Endometrial microvascular endothelial cells (primary cell): ENCODE measurements around the gene IFT74. TPM values are rescaled to one million over a fixed set of nuclear protein-coding genes. Genes with fewer than 3 reads are reported as not detected.

Experiments used
- in situ Hi-C: cut with HindIII; loops from 2 replicates; pipeline ENCODE4 v1.10.0; 2017; ENCODE audit warnings: low sequenced_read_pairs, low pct_unique_long_range_greater_than_20kb; ENCODE audit errors: inconsistent ontology term
- total RNA-seq: library from RNA; depleted of rRNA; stranded (reverse); fragments of >200 nt; gene quantifications from one replicate; pipeline ENCODE4 v1.2.3, GENCODE V29; 2015; ENCODE audit errors: inconsistent ontology term

Gene IFT74
- 5.9 TPM for total RNA-seq

DNA sequence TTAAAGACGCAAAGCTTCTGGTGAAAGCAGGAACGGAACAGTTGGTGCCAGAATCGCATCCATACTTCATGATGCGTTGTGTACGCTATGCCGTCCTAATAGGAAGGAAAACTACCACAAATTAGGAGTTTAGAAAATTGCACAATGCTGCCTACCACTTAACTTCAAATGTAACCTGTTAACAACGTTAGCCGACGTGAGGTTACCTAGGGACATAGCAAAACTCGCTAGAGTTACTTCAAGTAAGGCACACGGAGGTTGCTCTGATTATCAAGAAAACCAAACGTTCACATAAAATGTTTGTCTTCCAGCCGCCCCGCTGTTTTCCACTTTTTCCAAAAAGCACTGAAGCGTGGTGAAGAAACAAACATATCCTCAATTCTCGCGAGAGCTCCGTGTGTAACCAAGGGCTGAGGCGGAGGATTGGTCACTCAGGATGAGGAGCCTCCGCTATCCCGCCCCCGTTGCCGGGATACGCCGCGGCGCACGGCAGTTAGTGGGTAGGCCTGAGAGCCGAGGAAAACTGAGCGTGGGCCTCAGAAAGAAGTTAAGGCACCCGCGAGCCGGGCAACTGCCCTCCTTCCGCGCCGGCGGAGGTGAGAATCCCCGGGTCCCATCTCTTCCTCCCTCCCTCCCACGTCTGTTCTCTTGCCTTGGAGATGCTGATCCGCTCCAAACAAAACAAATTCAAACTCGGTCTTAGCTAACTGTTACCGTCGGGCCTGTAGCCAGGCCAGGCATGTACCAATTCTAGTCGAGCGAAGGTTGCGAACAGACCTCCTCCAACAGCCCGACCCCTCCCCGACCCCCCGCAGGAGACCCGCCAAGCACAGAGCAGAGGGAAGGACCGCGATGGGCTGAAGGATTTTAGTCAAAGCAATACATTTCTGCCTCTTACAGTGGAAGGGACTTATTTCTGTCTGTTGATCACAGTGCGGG lies at the start of gene IFT74:
IFT74 (plus strand) TSS at position 492 of the 939 bp plus-strand sequence. CDS start 5,556 bp downstream, outside the sequence.
- in situ Hi-C loops: no loop called here

DNA sequence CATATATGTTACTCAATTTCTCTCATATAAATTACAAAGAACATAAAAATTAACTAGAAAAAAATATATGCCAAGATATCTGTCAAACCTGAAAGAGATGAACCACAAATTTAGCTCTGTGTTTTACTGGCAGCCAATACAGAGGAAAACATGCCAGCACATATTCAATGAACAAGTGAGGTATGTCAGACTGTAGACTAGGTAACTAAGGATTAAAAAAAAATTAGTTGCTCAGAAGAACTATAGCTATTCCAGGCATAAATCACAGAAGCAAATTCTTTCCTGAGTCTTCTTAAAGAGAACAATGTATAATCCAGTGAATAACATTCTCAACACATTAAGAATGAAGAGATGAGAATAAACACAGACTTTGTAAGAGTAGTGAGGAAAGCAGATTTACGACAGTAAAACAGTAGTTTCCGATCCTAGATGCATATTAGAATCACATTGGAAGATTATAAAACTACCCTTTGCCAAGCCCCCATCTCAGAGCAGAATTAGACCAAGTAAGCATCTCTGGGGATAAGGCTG lies 43.0 kb upstream of the IFT74 start:
- in situ Hi-C loops: no loop called here

DNA sequence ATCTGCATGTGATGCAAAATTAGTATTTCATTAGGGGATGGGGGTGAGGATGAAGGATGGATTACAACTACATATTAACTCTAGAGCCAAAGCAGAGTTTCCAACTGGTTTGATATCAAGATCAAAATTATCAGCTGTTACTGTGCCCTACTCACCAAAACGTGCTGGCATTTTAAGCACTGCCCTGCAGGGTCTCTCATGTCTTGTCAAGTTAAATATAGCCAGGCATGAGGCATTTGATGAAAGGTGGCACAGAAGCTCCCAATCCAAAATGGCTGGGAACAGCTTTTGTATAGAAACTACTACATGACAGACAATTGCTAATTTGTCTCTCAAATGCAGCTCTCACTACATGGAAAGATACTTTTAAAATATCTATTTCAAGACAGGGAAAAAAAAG lies 36.5 kb upstream of the IFT74 start:
- in situ Hi-C loops: no loop called here

DNA sequence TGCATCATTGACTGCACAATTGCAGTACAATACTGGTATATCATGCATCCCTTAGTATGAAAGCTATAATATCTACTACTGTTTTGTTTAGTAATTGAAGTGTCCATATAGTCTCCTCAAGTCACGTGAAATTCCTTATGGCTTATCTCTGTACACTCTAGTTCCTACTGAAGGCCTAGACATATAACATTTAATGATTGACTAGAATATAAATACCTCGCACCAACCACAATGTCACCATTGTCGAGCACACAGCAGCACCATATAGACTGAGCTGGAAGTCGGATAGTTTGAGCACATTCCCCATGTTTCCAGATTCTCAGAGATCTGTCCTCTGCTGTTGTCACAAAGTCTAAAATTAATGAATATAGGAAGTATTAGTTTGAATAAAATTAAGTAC lies 30.6 kb upstream of the IFT74 start:
- in situ Hi-C loops: no loop called here

DNA sequence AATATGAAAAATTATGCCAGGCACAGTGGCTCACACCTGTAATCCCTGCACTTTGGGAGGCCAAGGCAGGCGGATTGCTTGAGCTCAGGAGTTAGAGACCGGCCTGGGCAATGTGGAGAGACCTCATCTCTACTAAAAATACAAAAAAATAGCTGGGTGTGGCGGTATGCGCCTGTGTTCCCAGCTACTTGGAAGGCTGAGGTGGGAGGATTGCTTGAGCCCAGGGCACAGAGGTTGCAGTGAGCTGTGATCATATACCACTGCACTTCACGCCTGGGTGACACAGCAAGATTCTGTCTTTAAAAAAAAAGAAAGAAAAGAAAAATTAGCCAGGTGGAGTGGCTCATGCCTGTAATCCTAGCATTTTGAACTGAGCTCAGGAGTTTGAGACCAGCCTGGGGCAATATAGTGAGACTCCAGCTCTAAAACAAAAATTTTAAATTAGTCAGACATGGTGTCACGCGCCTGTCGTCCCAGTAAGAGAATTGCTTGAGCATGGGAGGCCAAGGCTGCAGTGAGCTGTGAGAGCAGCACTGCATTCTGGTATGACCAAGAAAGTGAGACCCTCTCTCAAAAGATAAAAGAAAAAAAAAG lies 27.2 kb upstream of the IFT74 start:
- in situ Hi-C loops: no loop called here

DNA sequence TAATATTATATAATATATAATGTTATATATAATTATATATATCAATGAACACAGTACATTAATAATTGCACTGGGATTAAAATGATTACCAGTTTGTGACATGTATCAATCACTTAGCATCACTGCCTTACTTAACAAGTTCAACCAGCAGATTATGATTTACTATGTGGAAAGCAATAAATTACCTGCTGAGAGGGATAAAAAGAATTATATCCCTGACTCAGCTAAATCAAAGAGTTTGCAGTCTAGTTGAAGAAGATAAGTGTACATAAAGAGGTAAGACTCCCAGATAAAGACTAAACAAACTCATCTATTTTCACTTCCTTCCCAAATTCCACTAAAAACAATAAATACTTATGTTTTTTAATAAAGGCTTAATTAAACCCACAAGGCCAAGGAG lies 20.4 kb upstream of the IFT74 start:
- in situ Hi-C loops: no loop called here

DNA sequence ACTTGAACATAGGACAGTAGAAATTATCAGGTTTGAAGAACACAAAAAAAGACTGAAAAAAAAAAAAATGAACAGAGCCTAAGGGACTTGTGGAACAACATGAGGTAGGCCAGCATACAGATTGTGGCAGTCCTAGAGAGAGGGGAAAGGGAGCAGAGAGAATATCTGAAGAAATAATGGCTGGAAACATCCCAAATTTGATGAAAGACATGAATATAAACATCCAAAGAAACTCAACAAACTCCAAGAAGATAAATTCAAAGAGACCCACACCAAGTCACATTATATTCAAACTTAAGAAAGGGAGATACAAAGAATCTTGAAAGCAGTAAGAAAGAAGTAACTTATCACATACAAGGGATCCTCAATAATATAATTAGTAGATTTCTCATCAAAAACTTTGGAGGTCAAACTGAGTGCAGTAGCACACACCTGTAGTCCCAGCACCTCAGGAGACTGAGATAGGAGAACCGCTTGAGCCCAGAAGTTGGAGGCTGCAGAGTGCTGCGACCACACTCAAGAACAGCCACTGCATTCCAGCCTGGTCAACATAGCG lies 18.3 kb upstream of the IFT74 start:
- in situ Hi-C loops: no loop called here

DNA sequence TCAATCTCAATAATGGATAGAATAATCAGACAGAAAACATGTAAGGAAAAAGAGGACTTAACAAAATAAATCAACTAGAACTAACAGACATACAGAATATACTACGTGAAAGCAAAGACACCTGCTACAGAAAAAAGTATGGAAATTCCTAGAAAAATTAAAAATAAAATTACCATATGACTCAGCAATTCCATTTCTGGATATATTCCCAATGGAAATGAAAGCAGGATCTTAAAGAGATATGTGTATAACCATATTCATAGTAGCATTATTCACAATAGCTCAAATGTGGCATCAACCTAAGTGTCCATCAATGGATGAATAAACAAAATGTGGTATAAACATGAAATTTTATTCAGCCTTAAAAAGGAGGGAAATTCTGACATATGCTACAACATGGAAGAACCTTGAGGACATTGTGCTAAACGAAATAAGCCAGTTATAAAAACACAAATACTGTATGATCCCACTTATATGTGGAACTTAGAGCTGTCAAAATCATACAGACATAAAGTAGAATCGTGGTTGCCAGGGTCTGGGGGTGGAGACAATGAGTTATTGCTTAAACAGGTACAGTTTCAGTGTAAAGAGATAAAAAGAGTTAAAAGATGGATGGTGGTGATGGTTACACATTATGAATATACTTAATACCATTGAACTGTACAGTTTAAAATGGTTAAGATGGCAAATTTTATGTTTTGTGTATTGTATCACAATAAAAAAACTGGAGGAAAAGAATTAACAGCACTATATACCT lies 16.1 kb upstream of the IFT74 start:
- in situ Hi-C loops: no loop called here

DNA sequence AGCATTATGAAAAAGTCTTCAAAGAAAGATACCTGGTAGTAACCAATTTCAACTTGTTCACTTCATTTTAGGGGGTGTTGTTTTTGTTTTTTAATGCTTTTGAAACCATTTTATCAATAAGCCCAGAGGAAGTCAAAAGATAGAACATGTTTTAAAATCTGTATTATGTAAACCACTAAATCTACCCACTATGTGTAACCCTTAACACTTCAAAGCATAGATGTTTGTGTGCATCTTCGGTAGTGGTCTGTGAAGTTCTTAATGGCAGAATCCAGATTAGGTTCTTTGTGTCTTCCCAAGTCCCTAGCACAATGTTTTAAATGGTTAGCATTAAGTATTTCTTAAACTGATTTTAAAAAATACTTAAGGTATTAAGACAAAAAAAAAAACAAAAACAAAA lies 15.4 kb upstream of the IFT74 start:
- in situ Hi-C loops: no loop called here

DNA sequence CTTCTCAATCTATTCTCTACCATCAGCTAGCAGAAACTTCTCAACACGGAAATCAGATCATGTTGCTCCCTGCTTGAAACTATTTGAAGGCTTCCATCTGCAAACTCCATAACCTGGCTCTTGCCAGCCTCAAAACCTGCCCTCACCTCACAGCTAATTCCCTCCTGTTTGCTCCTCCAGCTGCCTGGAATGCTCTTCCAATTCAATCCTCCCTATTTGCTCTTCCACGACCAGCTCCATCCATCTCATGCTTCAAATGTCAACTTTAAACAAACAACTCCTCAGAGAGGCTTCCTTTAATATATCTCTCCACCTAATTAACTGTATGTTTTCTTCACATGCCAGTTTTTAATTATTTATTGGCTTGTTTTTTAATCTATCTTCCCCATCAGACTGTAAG lies 10.6 kb upstream of the IFT74 start:
- in situ Hi-C loops: no loop called here

DNA sequence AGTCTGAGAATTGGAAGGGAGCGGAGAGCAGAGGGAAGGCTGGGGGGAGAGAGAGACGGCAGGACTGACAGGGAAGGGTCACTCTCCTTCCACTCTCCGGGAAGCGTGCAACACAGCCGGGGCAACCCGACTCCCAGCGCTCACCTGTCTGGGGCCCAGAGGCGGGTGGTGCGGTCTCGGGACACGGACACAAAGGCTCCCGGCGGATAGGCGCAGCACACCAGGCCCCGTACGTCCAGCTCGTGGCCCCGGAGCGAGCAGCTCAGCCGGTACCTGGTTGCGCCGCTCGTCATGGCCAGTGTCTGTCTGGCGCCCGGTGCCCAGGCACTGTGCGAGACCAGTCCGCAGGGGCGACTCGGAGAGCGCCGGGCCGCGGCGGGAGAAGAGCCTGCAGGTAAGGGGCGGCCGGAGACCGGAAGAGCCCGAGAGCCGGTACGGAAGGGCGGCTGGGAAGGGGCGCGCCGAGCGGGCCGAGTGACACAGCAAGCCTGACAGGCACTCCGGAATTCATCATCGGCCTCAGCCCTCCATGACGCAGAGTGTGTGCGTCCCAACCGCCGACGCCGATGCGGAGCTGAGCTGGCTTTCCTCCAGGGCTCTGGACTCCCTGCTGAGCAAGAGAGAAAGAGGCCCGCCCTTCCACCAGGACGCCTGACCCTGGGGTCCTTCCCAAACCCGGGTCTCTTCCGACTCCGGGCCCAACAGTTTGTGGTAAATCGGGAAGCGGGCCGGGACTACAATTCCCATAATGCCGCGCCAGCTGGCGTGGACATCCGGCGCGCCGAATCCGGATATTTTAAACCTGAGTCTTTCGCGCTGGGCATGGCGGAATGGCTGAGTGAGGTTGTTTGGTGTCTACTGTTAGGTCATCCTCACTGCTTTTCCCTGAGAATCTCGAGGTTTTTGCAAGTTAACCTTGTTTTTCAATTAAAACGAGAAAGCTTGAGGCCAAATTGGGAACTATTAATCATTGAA lies 9.2 kb upstream of the IFT74 start, which contains the start of gene PLAA:
PLAA (minus strand) TSS at position 490 of the 975 bp plus-strand sequence; CDS start at position 293, 197 bp downstream.
- in situ Hi-C loops: no loop called here

DNA sequence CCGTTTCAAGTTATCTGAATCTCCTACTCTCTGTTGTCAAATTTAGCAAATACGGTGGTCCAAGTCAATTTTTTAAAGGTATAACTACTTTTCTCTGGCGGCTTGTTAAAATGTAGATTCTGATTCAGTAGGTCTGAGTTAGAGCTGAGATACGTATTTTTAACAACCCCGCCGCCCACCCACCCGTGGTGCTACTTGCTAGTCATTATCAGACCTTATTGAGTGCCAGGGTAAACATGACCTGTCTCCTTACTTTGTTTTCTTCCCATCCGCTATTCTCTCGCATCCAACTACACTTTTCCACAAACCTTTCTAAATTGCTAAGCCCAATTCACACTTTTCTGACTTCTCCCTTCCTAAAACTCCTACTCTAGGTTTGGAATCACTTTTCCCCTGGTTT lies 8.5 kb upstream of the IFT74 start:
- in situ Hi-C loops: no loop called here

DNA sequence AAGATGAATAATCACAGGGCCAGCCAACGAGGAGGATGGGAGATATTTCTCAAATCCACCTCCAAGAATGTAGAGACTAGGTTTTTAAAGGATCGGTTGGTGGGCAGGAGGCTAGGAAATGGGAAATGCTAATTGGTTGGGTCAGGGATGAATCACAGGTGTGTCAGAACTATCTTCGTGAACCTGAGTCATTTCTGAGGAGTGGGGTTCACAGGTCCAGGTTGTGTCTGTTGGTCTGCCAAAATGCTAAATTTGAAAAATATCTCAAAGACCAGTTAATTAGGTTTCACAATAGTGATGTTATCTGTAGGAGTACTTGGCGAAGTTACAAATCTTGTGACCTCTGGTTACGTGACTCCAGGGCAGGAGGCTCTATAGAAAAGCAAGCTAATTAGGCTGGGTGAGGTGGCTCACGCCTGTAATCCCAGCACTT lies 6.6 kb upstream of the IFT74 start:
- in situ Hi-C loops: no loop called here

DNA sequence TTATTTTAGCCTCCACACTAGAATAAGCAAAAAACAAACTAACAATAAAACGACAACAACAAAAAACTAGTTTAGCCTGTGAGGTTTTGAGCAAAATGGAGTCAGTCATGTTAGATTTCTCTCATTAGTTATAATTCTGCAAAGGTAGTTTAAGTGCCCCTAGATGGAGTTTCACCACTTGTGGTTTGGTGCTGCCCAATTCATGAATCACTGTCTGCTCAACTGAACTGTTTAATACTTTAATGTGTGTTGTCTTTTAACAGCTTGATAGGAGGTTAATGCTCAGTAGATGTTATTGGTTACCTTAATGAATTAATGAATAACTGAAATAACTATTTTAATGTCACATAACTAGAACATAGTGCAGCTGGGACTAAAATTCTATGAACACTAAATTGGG lies 5.7 kb upstream of the IFT74 start:
- in situ Hi-C loops: no loop called here

DNA sequence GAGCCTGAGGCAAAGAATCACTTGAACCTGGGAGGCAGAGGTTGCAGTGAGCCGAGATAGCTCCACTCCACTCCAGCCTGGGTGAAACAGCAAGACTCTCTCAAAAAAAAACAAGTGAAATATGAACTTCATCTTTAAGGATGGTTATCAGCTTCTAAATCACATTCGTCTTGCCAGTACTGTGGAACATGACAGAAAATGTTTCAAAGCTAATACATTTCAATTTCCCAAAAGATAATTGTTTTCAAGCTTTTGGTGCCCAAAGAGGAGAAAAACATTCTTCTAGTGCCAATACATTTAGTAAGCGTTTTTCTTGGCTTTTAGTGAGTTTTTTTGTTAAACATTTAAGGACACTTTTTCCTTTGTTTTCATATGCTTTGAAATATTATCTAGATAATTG lies 4.4 kb upstream of the IFT74 start:
- in situ Hi-C loops: no loop called here

DNA sequence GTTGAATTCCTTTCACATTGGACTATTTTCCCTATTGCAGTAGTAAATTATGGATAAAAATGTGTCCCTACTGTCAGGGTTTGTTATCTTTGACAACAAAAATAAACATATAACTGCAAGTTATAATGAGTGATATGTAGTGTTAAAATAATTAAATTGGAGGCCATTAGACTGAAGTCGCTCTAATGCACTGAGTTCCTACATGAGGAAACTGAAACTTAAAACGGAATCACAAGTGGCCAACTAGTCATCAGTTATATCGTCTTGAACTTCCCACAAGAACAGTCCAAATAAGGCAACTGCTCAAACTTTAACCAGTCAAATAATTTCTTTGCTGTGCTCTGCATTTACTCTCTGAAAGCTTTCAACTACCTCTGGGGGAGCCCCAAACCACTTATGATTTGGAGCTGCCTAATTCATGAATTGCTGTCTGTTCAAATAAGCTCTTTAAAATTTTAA lies 2.1 kb upstream of the IFT74 start:
- in situ Hi-C loops: no loop called here

DNA sequence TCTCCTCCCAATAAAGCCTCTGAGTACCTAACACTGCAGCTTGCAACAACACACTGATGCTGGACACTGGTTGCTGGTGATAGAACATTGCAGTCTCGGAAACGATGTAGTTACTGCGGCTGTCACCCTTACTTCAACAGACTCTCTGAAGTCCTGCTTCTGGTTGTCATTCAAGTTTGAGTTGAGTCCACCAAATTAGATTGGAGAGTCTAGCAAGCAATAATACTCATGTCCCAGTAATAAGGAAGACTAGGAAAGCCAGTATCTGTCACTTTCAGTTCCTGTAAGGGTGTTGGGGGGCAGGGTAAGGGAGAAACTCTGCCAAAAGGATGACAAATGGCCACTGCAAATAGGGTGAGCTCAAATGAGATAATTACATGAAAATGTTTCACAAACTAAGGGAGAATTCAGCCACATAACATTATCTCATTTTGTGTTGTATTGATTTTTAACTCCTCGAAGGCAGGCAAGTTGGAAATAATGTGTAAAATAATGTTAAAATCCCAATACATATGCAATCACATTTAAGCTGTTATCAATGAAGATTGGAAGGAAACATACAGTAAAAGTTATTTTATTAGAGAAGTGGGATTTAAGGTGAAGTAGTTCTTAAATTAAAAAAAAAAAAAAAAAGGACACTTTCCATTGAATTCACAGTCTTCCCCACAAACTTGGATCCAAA lies 849 bp upstream of the IFT74 start:
- in situ Hi-C loops: no loop called here
